ENCODE measurements around the gene CNNM2.
"Not testable (repeated sequence)": the region's sequence is repeated elsewhere in the genome, so short reads cannot be mapped to it uniquely, and the experiment has no call there.

CNNM2 gene

GRCh38 chr10:103111031-103111917 is 193.2 kb downstream of the CNNM2 start:
- peak; percentile 27 for DNase-seq

GRCh38 chr10:103111918-103112877 is 194.1 kb downstream of the CNNM2 start:
- DNase-seq, result no peak

GRCh38 chr10:103114876-103115275 is 196.8 kb downstream of the CNNM2 start:
- no peak for DNase-seq

GRCh38 chr10:103117247-103117646 is 199.2 kb downstream of the CNNM2 start:
- DNase-seq, result no peak

- DNase-seq, result no peak
Measured at GRCh38 chr10:103120546-103120945, 202.5 kb downstream of the CNNM2 start.

- no peak for DNase-seq
Measured at GRCh38 chr10:103120977-103121735, 203.1 kb downstream of the CNNM2 start.

GRCh38 chr10:103123282-103124024 is 205.4 kb downstream of the CNNM2 start:
- no peak for DNase-seq

GRCh38 chr10:103124420-103125096 is 206.5 kb downstream of the CNNM2 start:
- no peak for DNase-seq

GRCh38 chr10:103125323-103126267 is 207.5 kb downstream of the CNNM2 start:
- no peak for DNase-seq

GRCh38 chr10:103127241-103127640 is 209.1 kb downstream of the CNNM2 start:
- no peak for DNase-seq

- DNase-seq, result not testable (repeated sequence)
Measured at GRCh38 chr10:103130180-103130579, 212.1 kb downstream of the CNNM2 start.

- DNase-seq, result no peak
Measured at GRCh38 chr10:103130910-103131309, 212.8 kb downstream of the CNNM2 start.

- not testable (repeated sequence) for DNase-seq
Measured at GRCh38 chr10:103135168-103135567, 217.1 kb downstream of the CNNM2 start.

GRCh38 chr10:103139803-103140202 is 221.7 kb downstream of the CNNM2 start:
- DNase-seq, result no peak

Data from eye (tissue), 1 donor.